Measurements from ENCODE around the gene SLC17A9. TPM values are rescaled to one million over a fixed set of nuclear protein-coding genes. Genes with fewer than 3 reads are reported as not detected.

The SLC17A9 gene
- total and polyA plus RNA-seq, 3 experiments from 2014 or later = 1.0 to 26.8 (median 26.4) TPM

DNA sequence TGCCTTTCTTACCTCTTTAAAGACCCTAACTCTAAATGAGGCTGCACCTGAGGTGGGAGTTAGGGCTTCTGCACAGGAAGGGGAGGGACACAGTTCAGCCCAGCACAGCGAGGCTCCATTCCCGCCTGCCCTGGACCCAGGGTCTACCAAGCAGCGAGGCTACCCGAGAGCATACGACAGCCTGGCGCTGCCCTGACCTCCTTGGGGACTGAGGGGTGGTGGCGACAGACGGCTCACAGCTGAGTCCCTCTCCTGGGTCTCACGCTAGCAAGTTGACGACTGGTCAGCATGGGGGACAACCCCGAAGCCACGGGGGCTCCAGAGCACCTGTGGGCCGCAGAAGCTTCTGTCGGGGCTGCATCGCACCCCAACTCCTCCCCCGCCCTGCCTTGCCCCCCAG, 24.4 kb downstream of the SLC17A9 start:
- peaks cover 67 to 68% of the 10 kb centered on the region in 2 donors for H3K27me3 Mint-ChIP-seq
- H3K36me3 Mint-ChIP-seq = no peaks in the 10 kb centered on the region
- POLR2A ChIA-PET = no interaction called here
- peak overlapping the region in 1 of 8 donors; percentile 66 for H3K27ac Mint-ChIP-seq
- CTCF ChIA-PET = interaction anchor here (2.2 kb wide), 1 partner anchor 32 kb away, joined by 7 read pairs; no protein-coding TSS in a partner anchor
- peaks cover 30 to 65% (median 33%) of the 10 kb centered on the region in 3 donors for H3K4me1 Mint-ChIP-seq
- H3K4me1 ChIP-seq (ENCODE audit: insufficient read depth, low read length) = peaks cover 56% of the 10 kb centered on the region
- no peaks in the 10 kb centered on the region for H3K9me3 ChIP-seq (ENCODE audit: low read length)
- H3K27me3 ChIP-seq (ENCODE audit: insufficient read depth, low read length, poor library complexity, severe bottlenecking) = peaks cover 56% of the 10 kb centered on the region
- peak overlapping the region in 2 of 7 donors; percentile 8 to 90 for H3K4me3 Mint-ChIP-seq
- H3K36me3 ChIP-seq (ENCODE audit: insufficient read depth, low read length) = no peaks in the 10 kb centered on the region
- no peak overlapping the region for H3K27ac ChIP-seq (ENCODE audit: low read depth, low read length)
- DNase-seq = no peak
- peaks cover 0 to 2% (median 0%) of the 10 kb centered on the region in 5 donors for H3K9me3 Mint-ChIP-seq
- no peak overlapping the region for H3K4me3 ChIP-seq (ENCODE audit: low read length)

DNA sequence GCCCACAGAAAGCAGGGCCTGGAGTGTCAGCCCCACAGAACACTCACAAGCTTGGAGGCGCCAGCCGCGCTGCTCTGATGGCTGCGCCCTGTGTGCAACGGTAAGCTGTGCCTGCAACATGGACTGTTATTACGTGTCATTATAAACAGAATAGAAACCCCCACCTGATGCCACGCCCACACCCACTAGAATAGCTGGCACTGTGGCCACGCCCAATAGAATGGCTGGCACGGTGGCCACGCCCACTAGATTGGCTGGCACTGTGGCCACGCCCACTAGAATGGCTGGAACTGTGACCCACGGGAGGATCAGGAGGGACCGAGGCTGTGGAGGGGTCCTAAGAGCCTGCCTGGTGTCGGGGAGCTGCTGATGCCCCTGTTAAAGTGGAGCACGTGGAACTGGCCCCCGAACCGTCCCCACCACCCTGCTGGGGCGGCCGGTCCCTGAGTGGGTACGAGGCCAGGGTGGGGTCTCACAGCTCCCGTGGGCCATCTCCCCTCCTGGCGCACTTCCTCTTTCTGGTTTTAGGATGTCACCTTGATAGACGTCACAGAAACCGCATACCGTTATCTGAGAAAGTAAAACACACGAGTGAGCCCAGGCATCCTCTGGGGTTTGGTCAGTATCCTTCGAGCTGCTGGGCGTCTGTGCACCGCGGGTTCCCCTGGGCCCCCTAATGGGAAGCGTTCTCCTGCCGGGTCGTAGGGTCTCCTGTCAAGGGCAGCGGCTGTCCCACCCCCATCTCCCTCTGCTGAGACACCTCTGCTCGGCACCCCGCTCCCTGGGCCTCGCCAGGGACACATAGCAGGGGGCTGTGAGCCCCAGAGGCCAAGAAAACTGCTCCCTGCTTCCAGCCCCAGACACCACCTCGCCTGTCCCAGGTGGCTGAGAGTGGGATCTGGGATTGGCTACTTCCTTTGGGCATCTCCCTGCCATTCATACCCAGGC, 25.4 kb downstream of the SLC17A9 start:
- Histone ChIP-seq H3K4me3 (ENCODE audit: low read length) (peak overlapping the region; percentile 50), H3K36me3 (ENCODE audit: insufficient read depth, low read length) (no peaks in the 10 kb centered on the region), H3K4me1 (ENCODE audit: insufficient read depth, low read length) (peaks cover 58% of the 10 kb centered on the region), H3K27ac (ENCODE audit: low read depth, low read length) (no peak overlapping the region), H3K9me3 (ENCODE audit: low read length) (no peaks in the 10 kb centered on the region), H3K27me3 (ENCODE audit: insufficient read depth, low read length, poor library complexity, severe bottlenecking) (peaks cover 64% of the 10 kb centered on the region)
- peaks cover 61 to 70% of the 10 kb centered on the region in 2 donors for H3K27me3 Mint-ChIP-seq
- POLR2A ChIA-PET = interaction anchor here (0.6 to 1.8 kb wide), 3 partner anchors 23 to 38 kb away, joined by 3 to 6 read pairs (median 4); no protein-coding TSS in a partner anchor
- peak overlapping the region; percentile 58 to 90 (median 71) for H3K4me3 Mint-ChIP-seq
- H3K27ac Mint-ChIP-seq = peak overlapping the region; percentile 10 to 94 (median 90)
- CTCF ChIA-PET = interaction anchor here (0.7 to 2.2 kb wide), 6 partner anchors 14 to 78 kb away, joined by 3 to 7 read pairs (median 3); no protein-coding TSS in a partner anchor
- peaks cover 29 to 63% (median 29%) of the 10 kb centered on the region in 3 donors for H3K4me1 Mint-ChIP-seq
- no peaks in the 10 kb centered on the region for H3K36me3 Mint-ChIP-seq
- DNase-seq = peak; percentile 81 to 90 (median 83)
- H3K9me3 Mint-ChIP-seq = peaks cover 0 to 2% (median 0%) of the 10 kb centered on the region in 5 donors

GRCh38 chr20:62978561-62978943, 26.0 kb downstream of the SLC17A9 start:
- peak overlapping the region in 6 of 8 donors; percentile 43 to 93 (median 86) for H3K27ac Mint-ChIP-seq
- POLR2A ChIA-PET = interaction anchor here (1.4 to 1.8 kb wide), 2 partner anchors 24 to 30 kb away, joined by 4 to 6 read pairs; no protein-coding TSS in a partner anchor

DNA sequence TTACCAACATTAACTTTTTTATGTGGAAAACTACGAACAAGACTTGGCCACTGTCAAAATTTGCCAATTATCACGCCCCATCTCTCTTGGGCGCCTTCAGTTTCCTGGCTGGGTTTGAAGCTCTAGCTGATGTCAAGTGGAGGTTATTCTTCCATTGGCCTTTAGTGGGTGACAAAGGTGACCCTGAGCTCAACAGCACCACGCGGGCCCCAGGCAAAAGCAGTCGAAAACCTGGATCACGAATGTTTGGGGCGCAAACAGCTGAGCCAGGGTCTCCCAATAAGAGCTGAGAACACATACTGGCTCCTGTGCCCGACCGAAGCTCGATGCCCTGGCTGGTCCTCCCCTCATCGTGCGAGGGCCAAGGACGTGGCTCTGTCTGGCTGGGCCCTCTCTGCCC, 26.8 kb downstream of the SLC17A9 start:
- peaks cover 0 to 2% (median 0%) of the 10 kb centered on the region in 5 donors for H3K9me3 Mint-ChIP-seq
- CTCF ChIA-PET = interaction anchor here (0.7 to 2.6 kb wide), 5 partner anchors 8 to 30 kb away, joined by 3 to 18 read pairs (median 4); no protein-coding TSS in a partner anchor
- Histone ChIP-seq H3K4me3 (ENCODE audit: low read length) (no peak overlapping the region), H3K27ac (ENCODE audit: low read depth, low read length) (no peak overlapping the region), H3K27me3 (ENCODE audit: insufficient read depth, low read length, poor library complexity, severe bottlenecking) (peaks cover 57% of the 10 kb centered on the region), H3K9me3 (ENCODE audit: low read length) (no peaks in the 10 kb centered on the region), H3K36me3 (ENCODE audit: insufficient read depth, low read length) (no peaks in the 10 kb centered on the region), H3K4me1 (ENCODE audit: insufficient read depth, low read length) (peaks cover 54% of the 10 kb centered on the region)
- peaks cover 27 to 62% (median 29%) of the 10 kb centered on the region in 3 donors for H3K4me1 Mint-ChIP-seq
- DNase-seq = no peak
- peaks cover 56 to 73% of the 10 kb centered on the region in 2 donors for H3K27me3 Mint-ChIP-seq
- H3K4me3 Mint-ChIP-seq = peak overlapping the region in 2 of 7 donors; percentile 11 to 64
- peak overlapping the region in 5 of 8 donors; percentile 19 to 77 (median 68) for H3K27ac Mint-ChIP-seq
- POLR2A ChIA-PET = no interaction called here
- H3K36me3 Mint-ChIP-seq = peaks cover 0 to 1% (median 0%) of the 10 kb centered on the region in 3 donors

More at GRCh38 chr20:62978561-62978943, 26.0 kb downstream of the SLC17A9 start:
- Mint-ChIP-seq H3K36me3 (peaks cover 0 to 1% (median 0%) of the 10 kb centered on the region in 3 donors), H3K4me3 (peak overlapping the region in 3 of 7 donors; percentile 64 to 90 (median 78)), H3K27me3 (peaks cover 58 to 70% of the 10 kb centered on the region in 2 donors), H3K9me3 (peaks cover 0 to 2% (median 0%) of the 10 kb centered on the region in 5 donors), H3K4me1 (peaks cover 27 to 62% (median 29%) of the 10 kb centered on the region in 3 donors)
- no peaks in the 10 kb centered on the region for H3K36me3 ChIP-seq (ENCODE audit: insufficient read depth, low read length)
- H3K27ac ChIP-seq (ENCODE audit: low read depth, low read length) = no peak overlapping the region
- no peak overlapping the region for H3K4me3 ChIP-seq (ENCODE audit: low read length)
- no peaks in the 10 kb centered on the region for H3K9me3 ChIP-seq (ENCODE audit: low read length)
- peaks cover 54% of the 10 kb centered on the region for H3K4me1 ChIP-seq (ENCODE audit: insufficient read depth, low read length)
- CTCF ChIA-PET = interaction anchor here (0.8 to 2.6 kb wide), 4 partner anchors 13 to 79 kb away, joined by 3 to 18 read pairs (median 4); no protein-coding TSS in a partner anchor
- H3K27me3 ChIP-seq (ENCODE audit: insufficient read depth, low read length, poor library complexity, severe bottlenecking) = peaks cover 62% of the 10 kb centered on the region
- no peak for DNase-seq

DNA sequence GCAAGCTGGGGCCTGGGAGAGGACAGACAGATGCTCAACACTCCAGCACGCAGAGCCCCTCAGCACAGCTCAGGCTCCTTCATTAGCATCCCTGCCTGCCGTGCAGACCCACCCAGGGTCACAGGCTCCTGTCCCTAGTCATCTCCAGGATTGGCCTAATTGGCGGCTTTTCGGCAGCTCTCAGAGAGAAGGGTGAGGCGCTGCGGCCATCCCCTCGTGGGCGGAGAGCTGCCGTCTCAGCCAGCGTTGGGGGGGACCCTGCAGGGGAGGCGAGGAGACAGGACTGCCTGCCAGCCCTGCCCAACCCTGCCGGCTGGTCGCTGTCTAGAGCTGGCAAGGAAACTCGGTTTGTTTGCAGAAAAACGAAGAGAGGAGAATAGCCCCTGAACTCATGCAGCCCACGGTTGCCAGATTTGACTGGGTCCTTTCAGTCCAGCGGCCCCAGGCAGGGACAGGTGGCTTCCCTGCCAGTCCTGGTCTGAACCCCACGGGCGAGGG, 27.4 kb downstream of the SLC17A9 start:
- Histone ChIP-seq H3K27me3 (ENCODE audit: insufficient read depth, low read length, poor library complexity, severe bottlenecking) (peaks cover 51% of the 10 kb centered on the region), H3K4me3 (ENCODE audit: low read length) (no peak overlapping the region), H3K4me1 (ENCODE audit: insufficient read depth, low read length) (peaks cover 54% of the 10 kb centered on the region), H3K27ac (ENCODE audit: low read depth, low read length) (no peak overlapping the region), H3K9me3 (ENCODE audit: low read length) (no peaks in the 10 kb centered on the region), H3K36me3 (ENCODE audit: insufficient read depth, low read length) (no peaks in the 10 kb centered on the region)
- Mint-ChIP-seq H3K27ac (peak overlapping the region in 3 of 8 donors; percentile 11 to 60 (median 45)), H3K36me3 (peaks cover 0 to 1% (median 0%) of the 10 kb centered on the region in 3 donors), H3K4me3 (no peak overlapping the region), H3K4me1 (peaks cover 27 to 62% (median 29%) of the 10 kb centered on the region in 3 donors), H3K9me3 (peaks cover 0 to 2% (median 0%) of the 10 kb centered on the region in 5 donors), H3K27me3 (peaks cover 54 to 73% of the 10 kb centered on the region in 2 donors)
- no peak for DNase-seq
- POLR2A ChIA-PET = interaction anchor here (0.6 kb wide), 1 partner anchor 22 kb away, joined by 7 read pairs; no protein-coding TSS in a partner anchor
- CTCF ChIA-PET = interaction anchor here (1.6 to 2.6 kb wide), 3 partner anchors 9 to 29 kb away, joined by 4 to 18 read pairs (median 7); no protein-coding TSS in a partner anchor

DNA sequence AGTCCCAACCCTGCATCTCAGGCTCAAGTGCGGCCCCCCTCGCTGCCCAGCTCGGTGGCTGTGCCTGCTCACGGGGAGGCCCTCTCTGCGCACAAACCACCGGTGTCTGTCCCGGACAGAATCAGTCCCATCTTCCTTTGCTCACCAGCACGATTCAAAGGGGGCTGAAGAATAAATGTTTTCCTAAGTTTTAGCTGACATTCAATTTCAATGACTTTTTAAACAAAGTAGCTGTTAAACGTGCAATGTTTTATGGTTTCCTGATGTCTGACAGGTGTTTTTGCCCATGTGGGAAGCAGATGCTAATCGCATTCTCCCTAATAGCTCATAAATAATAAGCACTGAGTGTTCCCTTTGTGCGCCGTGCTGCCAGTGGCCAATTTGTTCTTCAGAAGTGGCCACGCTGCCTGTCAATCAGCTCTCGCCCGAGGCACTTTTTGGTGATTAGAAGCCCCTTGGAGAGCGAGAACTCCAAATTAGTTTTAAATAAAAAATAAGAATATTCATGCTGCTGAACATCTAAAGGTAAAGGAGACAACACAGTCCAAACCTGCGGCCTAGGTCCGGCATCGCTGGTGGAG, 28.0 kb downstream of the SLC17A9 start:
- POLR2A ChIA-PET = interaction anchor here (0.6 kb wide), 1 partner anchor 22 kb away, joined by 7 read pairs; no protein-coding TSS in a partner anchor
- peaks cover 27 to 62% (median 29%) of the 10 kb centered on the region in 3 donors for H3K4me1 Mint-ChIP-seq

DNA sequence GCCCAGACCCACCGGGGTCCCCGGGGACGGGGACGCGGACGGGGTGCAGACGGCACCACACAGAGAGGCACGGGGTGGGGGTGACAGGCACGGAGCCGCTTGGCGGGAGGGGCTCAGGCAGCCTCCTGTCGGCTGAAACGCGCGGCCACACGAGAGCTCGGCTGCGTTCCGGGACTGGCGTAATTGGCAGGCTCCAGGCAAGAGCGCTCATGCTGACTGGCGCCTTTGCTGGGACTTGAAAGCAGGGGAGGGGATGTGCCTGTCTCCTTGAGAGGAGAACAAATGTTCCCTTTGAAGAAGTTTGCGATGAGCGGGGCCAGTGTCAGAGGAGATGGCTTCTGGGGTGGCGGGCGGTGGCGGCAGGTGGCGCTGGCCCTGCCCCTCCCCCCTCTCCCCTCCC, 28.5 kb downstream of the SLC17A9 start:
- peaks cover 50 to 68% of the 10 kb centered on the region in 2 donors for H3K27me3 Mint-ChIP-seq

More for the DNA sequence above, 28.0 kb downstream of the SLC17A9 start:
- no peaks in the 10 kb centered on the region for H3K36me3 ChIP-seq (ENCODE audit: insufficient read depth, low read length)
- no peak overlapping the region for H3K4me3 ChIP-seq (ENCODE audit: low read length)
- Mint-ChIP-seq H3K9me3 (peaks cover 0 to 2% (median 0%) of the 10 kb centered on the region in 5 donors), H3K27ac (peak overlapping the region in 4 of 8 donors; percentile 7 to 57 (median 34)), H3K27me3 (peaks cover 54 to 73% of the 10 kb centered on the region in 2 donors), H3K4me3 (peak overlapping the region in 1 of 7 donors; percentile 27), H3K36me3 (peaks cover 0 to 1% (median 0%) of the 10 kb centered on the region in 3 donors)
- no peak overlapping the region for H3K27ac ChIP-seq (ENCODE audit: low read depth, low read length)
- CTCF ChIA-PET = interaction anchor here (1.6 to 2.6 kb wide), 3 partner anchors 10 to 29 kb away, joined by 4 to 18 read pairs (median 7); no protein-coding TSS in a partner anchor
- H3K27me3 ChIP-seq (ENCODE audit: insufficient read depth, low read length, poor library complexity, severe bottlenecking) = peaks cover 47% of the 10 kb centered on the region
- H3K9me3 ChIP-seq (ENCODE audit: low read length) = no peaks in the 10 kb centered on the region
- peaks cover 54% of the 10 kb centered on the region for H3K4me1 ChIP-seq (ENCODE audit: insufficient read depth, low read length)
- no peak for DNase-seq

More for the DNA sequence above, 28.5 kb downstream of the SLC17A9 start:
- peaks cover 27 to 62% (median 29%) of the 10 kb centered on the region in 3 donors for H3K4me1 Mint-ChIP-seq
- CTCF ChIA-PET = interaction anchor here (1.0 to 2.6 kb wide), 3 partner anchors 9 to 28 kb away, joined by 3 to 18 read pairs (median 7); no protein-coding TSS in a partner anchor
- Histone ChIP-seq H3K4me3 (ENCODE audit: low read length) (no peak overlapping the region), H3K36me3 (ENCODE audit: insufficient read depth, low read length) (no peaks in the 10 kb centered on the region), H3K9me3 (ENCODE audit: low read length) (no peaks in the 10 kb centered on the region), H3K4me1 (ENCODE audit: insufficient read depth, low read length) (peaks cover 54% of the 10 kb centered on the region), H3K27me3 (ENCODE audit: insufficient read depth, low read length, poor library complexity, severe bottlenecking) (peaks cover 42% of the 10 kb centered on the region), H3K27ac (ENCODE audit: low read depth, low read length) (no peak overlapping the region)
- H3K36me3 Mint-ChIP-seq = peaks cover 0 to 1% (median 0%) of the 10 kb centered on the region in 3 donors
- H3K4me3 Mint-ChIP-seq = peak overlapping the region in 5 of 7 donors; percentile 11 to 55 (median 41)
- POLR2A ChIA-PET = no interaction called here
- H3K27ac Mint-ChIP-seq = peak overlapping the region in 3 of 8 donors; percentile 29 to 56 (median 34)
- H3K9me3 Mint-ChIP-seq = no peaks in the 10 kb centered on the region
- DNase-seq = peak in 4 of 5 donors; percentile 17 to 69 (median 30)
